SU-DHL-6 (cell line): ENCODE results near the gene CHST12.

Source experiments
- H2AFZ ChIP-seq: fragments of 200-600 bp; sonication (generic); 2 replicates; pipeline ENCODE4 v1.6.1; 2014; ENCODE audit warnings: low read depth, mild to moderate bottlenecking, moderate library complexity, mixed read lengths, antibody characterized with exemption, low read length; ENCODE audit not compliant: severe bottlenecking
- H3F3A ChIP-seq: fragments of 200-600 bp; shearing (Covaris generic); 2 replicates; pipeline ENCODE4 v1.6.0; 2016; ENCODE audit warnings: antibody characterized with exemption, mild to moderate bottlenecking; ENCODE audit not compliant: insufficient read depth
- H3K27ac ChIP-seq: fragments of 200-600 bp; sonication (generic); 2 replicates; pipeline ENCODE4 v1.5.1; 2016; ENCODE audit warnings: low read depth, mild to moderate bottlenecking, low read length, moderate library complexity, mixed read lengths
- H3K27me3 ChIP-seq: fragments of 200-600 bp; sonication (generic), shearing (Covaris generic); 2 replicates; pipeline ENCODE4 v1.6.0; 2014; ENCODE audit warnings: mild to moderate bottlenecking, low read length
- H3K36me3 ChIP-seq: fragments of 200-600 bp; sonication (generic); 2 replicates; pipeline ENCODE4 v1.6.1; 2014; ENCODE audit warnings: mild to moderate bottlenecking, low read length, mixed read lengths
- H3K4me2 ChIP-seq: fragments of 300-600, 200-600 bp; shearing (Covaris generic), sonication (generic); 2 replicates; pipeline ENCODE4 v1.6.0; 2014; ENCODE audit warnings: low read length, low read depth, mild to moderate bottlenecking; ENCODE audit not compliant: poor library complexity, severe bottlenecking
- H3K4me3 ChIP-seq: fragments of 200-600 bp; sonication (generic); 2 replicates; pipeline ENCODE4 v1.5.1; 2014; ENCODE audit warnings: antibody characterized with exemption, low read length, mild to moderate bottlenecking, mixed read lengths; ENCODE audit not compliant: insufficient read depth, poor library complexity, severe bottlenecking
- H3K79me2 ChIP-seq: fragments of 200-600 bp; sonication (generic); 2 replicates; pipeline ENCODE4 v1.6.1; 2014; ENCODE audit warnings: mild to moderate bottlenecking, low read length, moderate library complexity; ENCODE audit not compliant: insufficient read depth
- H3K9ac ChIP-seq: fragments of 200-600 bp; sonication (generic); 2 replicates; pipeline ENCODE4 v1.7.0; 2014; ENCODE audit warnings: mild to moderate bottlenecking, low read length
- H3K9me2 ChIP-seq: fragments of 200-600 bp; sonication (generic); replicated peaks from 2 replicates; pipeline ENCODE4 v1.6.1; 2014; ENCODE audit warnings: low read length; ENCODE audit not compliant: insufficient read depth
- H3K9me3 ChIP-seq: fragments of 200-600 bp; sonication (generic); 2 replicates; pipeline ENCODE4 v1.6.1; 2014; ENCODE audit warnings: low read length, mixed read lengths; ENCODE audit not compliant: insufficient read depth
- H4K20me1 ChIP-seq: fragments of 200-600 bp; sonication (generic); 2 replicates; pipeline ENCODE4 v1.6.1; 2014; ENCODE audit warnings: low read depth, mild to moderate bottlenecking, antibody characterized with exemption, low read length, moderate library complexity, mixed read lengths
- CTCF ChIP-seq: fragments of 200-600 bp; sonication (generic); IDR thresholded peaks from one replicate; pipeline ENCODE4 v1.5.1; 2017; ENCODE audit warnings: antibody characterized with exemption, mild to moderate bottlenecking, low read length, moderate library complexity; ENCODE audit not compliant: insufficient read depth, poor library complexity, severe bottlenecking
- EZH2phosphoT487 ChIP-seq: fragments of 200-600 bp; sonication (generic), shearing (Covaris generic); conservative IDR thresholded peaks from 2 replicates; pipeline ENCODE4 v1.6.1; 2018; ENCODE audit warnings: mild to moderate bottlenecking, antibody characterized with exemption, low read length, moderate library complexity, mixed read lengths

CHST12 gene

GRCh38 chr7:2476776-2477446 lies 73.5 kb downstream of the CHST12 start:
- Histone ChIP-seq H3K36me3 (no peaks in the 10 kb centered on the region), H4K20me1 (no peaks in the 10 kb centered on the region), H3K27ac (no peak overlapping the region), H3K79me2 (no peaks in the 10 kb centered on the region), H3K4me2 (no peak overlapping the region), H3K9ac (no peak overlapping the region), H2AFZ (no peak overlapping the region), H3F3A (no peaks in the 10 kb centered on the region), H3K9me3 (no peaks in the 10 kb centered on the region), H3K9me2 (no peaks in the 10 kb centered on the region), H3K27me3 (no peaks in the 10 kb centered on the region), H3K4me3 (no peak overlapping the region)
- TF ChIP-seq CTCF (no peak), EZH2phosphoT487 (no peak)

GRCh38 chr7:2477447-2478398 lies 74.3 kb downstream of the CHST12 start:
- no peaks in the 10 kb centered on the region for H3K9me3 ChIP-seq
- no peaks in the 10 kb centered on the region for H3K27me3 ChIP-seq
- no peaks in the 10 kb centered on the region for H3K9me2 ChIP-seq
- no peaks in the 10 kb centered on the region for H4K20me1 ChIP-seq
- H2AFZ ChIP-seq, result no peak overlapping the region
- H3K27ac ChIP-seq, result no peak overlapping the region
- no peaks in the 10 kb centered on the region for H3K79me2 ChIP-seq
- no peaks in the 10 kb centered on the region for H3K36me3 ChIP-seq
- H3K4me3 ChIP-seq, result no peak overlapping the region
- TF ChIP-seq CTCF, result no peak
- no peak for TF ChIP-seq EZH2phosphoT487
- H3K9ac ChIP-seq, result no peak overlapping the region
- H3K4me2 ChIP-seq, result no peak overlapping the region
- no peaks in the 10 kb centered on the region for H3F3A ChIP-seq

- Histone ChIP-seq H3K27ac (no peak overlapping the region), H3K79me2 (no peaks in the 10 kb centered on the region), H3K9me3 (no peaks in the 10 kb centered on the region), H4K20me1 (no peaks in the 10 kb centered on the region), H3K36me3 (no peaks in the 10 kb centered on the region), H3K4me2 (no peak overlapping the region), H3F3A (no peaks in the 10 kb centered on the region), H3K4me3 (no peak overlapping the region), H3K9ac (no peak overlapping the region), H2AFZ (no peak overlapping the region), H3K9me2 (no peaks in the 10 kb centered on the region), H3K27me3 (no peaks in the 10 kb centered on the region)
- TF ChIP-seq EZH2phosphoT487 (no peak), CTCF (no peak)
Observed at GRCh38 chr7:2478399-2478785, 75.0 kb downstream of the CHST12 start.
